ENCODE data around the gene RASSF4.

RASSF4 gene

DNA sequence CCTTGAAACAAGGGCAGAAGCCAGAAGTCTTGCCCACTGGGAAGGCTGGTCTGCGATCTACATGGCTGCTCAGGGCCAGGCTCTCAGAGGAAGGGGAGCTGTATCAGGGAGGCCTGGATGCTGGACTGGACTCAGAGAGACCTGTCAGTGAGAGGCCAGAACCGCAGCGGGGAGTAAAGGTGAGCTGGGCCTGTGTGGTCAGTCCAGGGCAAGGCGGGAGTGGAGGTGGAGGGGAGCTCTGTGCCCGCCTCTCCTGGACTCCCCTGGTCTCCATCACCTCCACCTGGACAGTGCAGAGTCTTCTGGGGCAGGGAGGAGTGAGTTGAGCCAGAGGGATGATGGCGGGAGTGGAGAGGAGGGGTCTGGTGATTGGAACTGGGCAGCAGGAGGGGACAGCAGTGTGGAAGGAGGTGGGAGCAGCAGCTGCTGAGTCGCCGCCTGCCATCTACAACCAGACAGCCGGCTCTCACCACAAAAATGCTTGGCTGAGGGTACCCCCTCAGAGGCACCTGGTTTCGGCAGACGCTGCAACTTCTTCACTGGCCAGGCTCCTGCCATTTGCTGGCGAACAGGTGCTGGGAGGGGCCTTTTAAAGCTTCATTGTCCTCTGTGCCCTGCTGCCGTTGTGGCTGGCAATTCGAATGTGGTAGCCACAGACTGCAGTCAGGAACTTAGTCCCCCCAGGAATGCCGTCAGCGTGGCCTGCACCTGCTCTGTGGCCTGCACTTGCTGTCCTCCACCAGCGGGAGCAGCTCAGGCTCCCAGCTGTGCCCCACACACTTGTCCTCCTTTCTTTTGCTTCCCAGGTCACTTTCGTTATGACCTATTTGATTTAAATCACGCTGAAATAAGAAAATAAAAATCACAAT lies 3.5 kb downstream of the RASSF4 start:
- no peak for DNase-seq (ENCODE audit: low spot score)

GRCh38 chr10:44963772-44964633 lies 4.4 kb downstream of the RASSF4 start:
- no peak for DNase-seq (ENCODE audit: low spot score)

DNA sequence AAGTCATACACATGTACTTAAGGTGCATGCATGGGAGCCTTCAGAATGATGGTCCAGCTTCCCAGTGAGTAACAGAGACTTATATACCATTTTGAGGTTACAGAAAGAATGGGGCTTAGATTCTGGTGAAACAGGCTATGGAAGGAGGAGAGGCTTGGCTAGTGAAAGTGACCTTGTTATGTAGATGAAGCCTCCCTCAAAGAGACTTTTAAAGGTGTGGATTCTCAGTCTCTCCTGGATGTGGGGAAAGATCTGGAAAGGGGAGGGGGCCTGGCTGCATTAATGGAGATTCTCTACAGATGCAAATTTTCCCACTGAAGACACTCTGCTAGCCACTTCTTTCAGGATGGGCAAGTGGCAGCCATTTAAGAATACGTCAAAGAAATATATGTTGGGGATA lies 5.5 kb downstream of the RASSF4 start:
- no peak for DNase-seq (ENCODE audit: low spot score)

- no peak for DNase-seq (ENCODE audit: low spot score)
These were observed 6.1 kb downstream of the RASSF4 start for GRCh38 chr10:44965651-44966097.

- no peak for DNase-seq (ENCODE audit: low spot score)
These were observed 6.7 kb downstream of the RASSF4 start for GRCh38 chr10:44966129-44966815.

DNA sequence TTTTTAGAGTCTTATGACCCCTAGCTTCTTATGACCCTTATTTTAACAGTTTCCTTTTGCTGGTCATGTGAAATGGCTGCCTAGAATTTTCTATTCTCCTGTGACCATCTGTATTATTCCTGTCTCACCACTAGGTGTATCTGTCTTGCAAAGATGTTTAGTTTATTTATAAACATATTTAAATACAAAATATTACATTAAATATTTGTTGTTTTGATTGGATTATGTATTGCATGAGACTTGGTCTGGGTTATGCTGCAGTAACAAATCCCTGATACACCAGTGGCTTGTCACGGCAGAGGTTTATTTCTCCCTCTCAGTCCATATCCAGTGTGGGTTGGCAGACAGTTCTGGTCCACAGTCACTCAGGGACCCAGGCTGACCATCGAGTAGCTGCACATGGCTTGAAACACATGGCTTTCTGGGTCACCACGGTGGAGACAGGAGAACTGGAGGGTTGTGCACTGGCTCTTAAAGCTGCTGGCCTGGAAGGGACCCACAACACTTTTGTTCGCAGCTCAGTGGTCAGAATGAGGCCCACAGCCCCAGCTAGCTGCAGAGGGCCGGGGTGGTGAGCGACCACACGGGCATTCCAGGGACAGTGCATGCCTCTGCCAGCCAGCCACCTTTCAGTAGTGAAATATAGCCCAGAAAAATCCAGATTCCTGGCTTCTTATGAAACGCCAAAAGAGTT lies 7.4 kb downstream of the RASSF4 start:
- no peak for DNase-seq (ENCODE audit: low spot score)

GRCh38 chr10:44967616-44968015 lies 8.0 kb downstream of the RASSF4 start:
- no peak for DNase-seq (ENCODE audit: low spot score)

DNA sequence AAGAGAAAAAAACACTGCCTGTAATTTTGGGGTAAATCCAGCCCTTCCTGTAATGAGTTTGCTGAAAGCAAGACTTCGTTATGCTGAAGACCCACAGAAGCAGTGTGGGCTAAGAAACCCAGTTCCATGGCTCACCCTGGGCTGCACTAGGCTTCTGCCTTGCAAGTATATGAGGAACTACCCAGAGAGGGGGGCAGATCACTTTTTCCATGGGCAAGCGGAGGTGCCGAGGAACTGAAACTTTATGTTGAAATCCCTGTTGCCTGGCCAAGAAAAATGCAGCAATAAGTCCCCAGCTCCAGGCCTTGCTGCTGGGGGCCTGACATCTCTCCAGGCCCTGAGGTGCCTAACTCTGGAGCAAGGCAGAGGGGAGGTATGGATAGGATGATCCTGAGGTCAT lies 8.5 kb downstream of the RASSF4 start:
- DNase-seq (ENCODE audit: low spot score): no peak

GRCh38 chr10:44968500-44969400 lies 9.1 kb downstream of the RASSF4 start:
- no peak for DNase-seq (ENCODE audit: low spot score)

DNA sequence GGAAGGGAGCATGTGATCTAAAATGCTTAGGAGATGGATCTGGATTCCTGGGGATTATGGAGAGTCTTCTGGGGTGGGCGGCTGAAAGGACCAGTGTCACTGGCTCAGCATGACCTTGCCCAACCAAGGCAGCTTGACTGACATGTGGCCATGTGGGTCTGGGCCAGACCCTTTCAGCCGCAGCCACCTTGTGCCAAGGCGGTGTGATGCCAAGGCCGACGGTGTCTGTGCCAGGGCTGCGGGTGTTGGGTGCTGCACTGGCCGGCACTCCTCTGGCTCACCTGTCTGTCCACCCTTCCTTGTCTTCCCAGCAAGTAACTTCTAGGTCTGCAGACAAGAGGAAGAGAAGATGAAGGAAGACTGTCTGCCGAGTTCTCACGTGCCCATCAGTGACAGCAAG lies 10.3 kb downstream of the RASSF4 start:
- no peak for DNase-seq (ENCODE audit: low spot score)

DNA sequence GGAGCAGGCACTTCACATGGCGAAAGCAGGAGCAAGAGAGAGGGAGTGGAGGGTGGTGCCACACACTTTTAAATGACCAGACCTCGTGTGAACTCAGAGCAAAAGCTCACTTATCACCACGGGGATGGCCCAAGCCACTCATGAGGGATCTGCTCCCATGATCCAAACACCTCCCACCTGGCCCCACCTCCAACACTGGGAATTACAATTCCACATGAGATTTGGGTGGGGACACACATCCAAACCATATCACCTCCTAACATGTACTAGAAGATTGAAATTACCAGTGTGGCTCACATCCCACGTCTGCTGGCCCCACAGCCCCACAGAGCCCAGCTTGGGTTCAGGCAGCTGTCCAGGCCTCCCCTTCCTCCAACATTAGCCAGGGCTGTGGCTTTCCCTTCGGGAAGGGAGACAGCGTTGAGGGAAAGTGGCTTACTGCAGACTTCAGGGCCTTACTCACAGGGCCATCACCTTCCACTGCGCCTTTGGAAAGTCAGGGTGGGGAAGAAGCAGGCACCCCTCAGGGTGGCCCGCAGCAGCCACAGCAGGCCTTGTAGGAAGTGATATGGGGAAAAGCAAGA lies 11.3 kb downstream of the RASSF4 start:
- DNase-seq (ENCODE audit: low spot score): no peak

DNA sequence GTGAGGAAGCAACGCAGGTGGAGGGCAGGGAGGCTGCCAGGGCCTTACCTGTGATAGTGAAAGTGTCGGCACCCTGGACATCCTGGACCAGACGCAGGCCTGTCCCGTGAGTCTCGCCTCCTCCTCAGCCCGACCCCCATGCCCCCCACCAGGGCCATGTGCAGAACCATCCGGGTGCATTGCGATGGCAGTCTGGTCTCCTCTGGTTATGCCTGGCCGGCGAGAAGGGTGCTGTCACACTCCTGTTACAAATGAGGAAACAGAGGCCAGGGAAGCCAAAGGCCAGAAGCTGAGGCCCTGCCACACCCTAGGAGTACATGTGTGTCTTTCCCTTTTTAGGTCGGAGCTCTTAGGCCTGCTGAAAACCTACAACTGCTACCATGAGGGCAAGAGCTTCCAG lies 11.8 kb downstream of the RASSF4 start:
- no peak for DNase-seq (ENCODE audit: low spot score)

DNA sequence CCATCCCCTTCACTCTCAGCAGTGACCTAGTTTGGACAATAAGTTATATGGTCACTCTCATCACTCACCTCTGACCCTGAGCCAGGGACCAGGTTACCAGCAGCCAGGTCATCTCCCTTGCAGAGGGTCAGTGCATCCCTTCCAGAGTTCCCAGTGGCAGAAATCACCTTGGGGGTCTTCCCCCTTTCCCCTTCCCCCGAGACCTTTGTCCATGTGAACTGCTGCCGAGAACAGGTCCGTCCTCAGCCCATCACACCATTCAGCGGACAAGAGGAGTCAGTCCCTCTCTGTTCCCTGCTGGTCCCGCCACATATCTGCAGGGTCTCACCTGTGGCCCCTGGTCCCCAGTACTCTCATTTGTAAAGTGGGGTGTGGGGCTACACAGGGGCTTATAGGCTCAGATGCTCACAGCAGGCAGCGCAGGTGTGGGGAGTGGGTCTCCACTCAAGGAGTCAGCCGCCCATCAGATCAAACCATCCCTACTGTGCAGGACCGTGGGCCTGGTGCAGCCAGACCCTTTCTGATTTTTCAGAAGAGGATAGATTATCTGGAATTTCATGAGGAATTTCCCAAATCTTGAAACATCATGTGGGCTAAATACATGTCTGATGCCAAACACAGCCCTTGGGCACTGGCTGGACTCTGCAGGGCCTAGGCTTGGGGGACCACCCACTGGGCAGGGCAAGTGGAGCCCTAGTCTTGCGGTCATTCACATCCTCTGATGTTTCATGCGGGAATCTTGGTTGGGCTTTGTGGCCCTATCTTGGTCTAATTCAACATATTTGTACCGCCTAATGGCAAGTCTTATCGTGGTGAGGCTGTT lies 12.5 kb downstream of the RASSF4 start:
- DNase-seq (ENCODE audit: low spot score): no peak

DNA sequence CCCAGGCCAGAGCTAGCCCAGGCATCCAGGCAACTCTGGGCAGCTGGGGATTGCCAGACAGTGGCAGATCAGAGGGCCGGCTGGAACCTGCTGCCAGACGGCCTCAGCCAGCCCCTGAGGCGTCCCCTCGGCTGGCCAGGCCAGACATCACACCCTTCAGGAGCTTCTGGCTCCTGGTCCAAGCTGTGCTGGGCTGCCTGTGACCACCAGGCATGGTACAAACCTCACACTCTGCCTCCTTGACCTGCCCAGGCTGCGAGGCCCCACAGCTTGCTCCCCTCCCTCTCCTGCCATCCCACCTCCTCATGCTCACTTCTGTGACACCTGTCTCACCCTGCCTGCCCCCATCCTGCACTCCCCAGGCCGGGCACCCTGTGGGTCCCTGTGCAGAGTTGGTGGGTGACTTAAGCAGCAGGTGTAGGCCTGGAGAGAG lies 13.3 kb downstream of the RASSF4 start:
- DNase-seq (ENCODE audit: low spot score): no peak

- DNase-seq (ENCODE audit: low spot score): no peak
These were observed 13.9 kb downstream of the RASSF4 start for GRCh38 chr10:44973323-44974081.

DNA sequence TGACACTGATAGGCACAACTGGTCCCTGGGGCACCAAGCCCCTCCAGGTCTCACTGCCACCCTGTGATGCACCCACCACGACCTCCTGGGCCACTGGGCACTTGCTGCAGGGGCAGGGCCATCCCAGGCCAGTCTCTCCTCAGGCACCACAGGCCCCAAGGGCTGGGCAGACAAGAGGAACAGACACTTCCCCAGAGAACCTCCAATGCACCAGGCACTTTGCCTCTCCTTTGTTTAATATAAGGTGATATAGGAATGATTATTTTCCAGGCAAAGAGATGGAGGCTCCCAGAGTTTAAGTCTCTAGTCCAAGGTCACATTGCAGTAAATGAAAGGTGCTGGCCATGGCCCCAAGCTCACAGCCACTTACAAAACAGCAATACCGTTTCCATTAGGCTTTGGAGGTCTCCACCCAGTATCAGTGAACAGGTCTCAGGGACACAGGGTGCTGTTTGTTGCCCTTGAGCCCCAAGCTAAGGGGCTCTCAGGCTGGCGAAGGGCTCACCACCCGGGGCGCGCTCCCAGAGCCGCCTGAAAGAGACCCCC lies 14.6 kb downstream of the RASSF4 start:
- no peak for DNase-seq (ENCODE audit: low spot score)

- peak; percentile 49 for DNase-seq (ENCODE audit: low spot score)
These were observed 15.2 kb downstream of the RASSF4 start for GRCh38 chr10:44974628-44975430.

All from CD4-positive, alpha-beta T cell treated with Interleukin-6 at 100 ng/mL for 8 hours (primary cell).